Umbilical cord (tissue), 2 donors: ENCODE data around the gene CDH12. TPM values are rescaled to one million over a fixed set of nuclear protein-coding genes. Genes with fewer than 3 reads are reported as not detected.
"Not testable (repeated sequence)": the region's sequence is repeated elsewhere in the genome, so short reads cannot be mapped to it uniquely, and the experiment has no call there.

Experiments
- DNase-seq: peaks from one replicate; pipeline ENCODE4 v3.0.0-alpha.2; 2015; ENCODE audit warnings: low spot score
- total RNA-seq: library from RNA; depleted of rRNA; stranded (reverse); fragments of >200 nt; gene quantifications from one replicate; pipeline ENCODE4 v1.2.3, GENCODE V29; 2014; ENCODE audit warnings: low replicate concordance; ENCODE audit not compliant: insufficient read depth

CDH12 gene
- total RNA-seq, 1 donor from 2014 or later: 3.6 TPM

DNA sequence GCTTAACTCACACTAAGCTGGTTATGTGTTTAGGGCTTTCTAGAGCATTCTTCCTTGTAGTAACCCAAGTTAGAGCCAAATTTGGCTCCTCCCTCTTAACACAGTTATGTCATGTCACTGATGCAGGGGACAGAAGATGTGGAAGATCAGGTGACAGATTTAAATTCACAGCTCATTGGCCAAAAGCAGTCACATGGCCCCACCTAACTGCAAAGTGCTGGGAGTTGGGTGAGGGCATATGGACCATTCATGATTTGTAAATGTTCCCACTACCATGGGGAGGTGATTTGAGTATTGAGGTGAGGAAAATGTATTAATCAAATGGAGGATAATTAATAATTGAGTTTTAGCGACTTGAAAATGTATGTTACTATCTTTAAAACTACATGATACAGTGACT lies 829.4 kb downstream of the CDH12 start:
- no peak for DNase-seq

GRCh38 chr5:22012893-22013292 lies 840.3 kb downstream of the CDH12 start:
- DNase-seq: not testable (repeated sequence)

DNA sequence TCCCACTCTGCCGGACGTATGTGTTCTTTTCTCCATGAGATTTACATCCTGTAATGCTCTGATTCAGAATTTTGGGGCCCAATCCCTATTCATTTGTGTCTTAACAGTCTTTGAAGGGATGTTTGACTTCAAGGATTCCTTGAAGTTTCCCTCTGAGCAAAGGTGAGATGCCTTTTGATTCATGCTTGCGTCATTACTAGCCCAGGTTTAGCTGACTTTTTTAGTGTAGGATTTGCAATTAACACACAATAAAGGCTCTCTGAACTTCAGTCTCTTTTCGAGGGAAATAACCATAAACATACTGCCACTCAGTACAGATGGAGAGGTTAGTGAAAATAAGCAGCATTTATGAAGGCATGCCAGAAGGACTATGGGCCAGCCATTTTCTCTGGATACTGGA lies 842.3 kb downstream of the CDH12 start:
- not testable (repeated sequence) for DNase-seq

GRCh38 chr5:22001097-22001496 lies 852.0 kb downstream of the CDH12 start:
- not testable (repeated sequence) for DNase-seq

- not testable (repeated sequence) for DNase-seq
Measured at GRCh38 chr5:21985799-21986198, 867.3 kb downstream of the CDH12 start.

DNA sequence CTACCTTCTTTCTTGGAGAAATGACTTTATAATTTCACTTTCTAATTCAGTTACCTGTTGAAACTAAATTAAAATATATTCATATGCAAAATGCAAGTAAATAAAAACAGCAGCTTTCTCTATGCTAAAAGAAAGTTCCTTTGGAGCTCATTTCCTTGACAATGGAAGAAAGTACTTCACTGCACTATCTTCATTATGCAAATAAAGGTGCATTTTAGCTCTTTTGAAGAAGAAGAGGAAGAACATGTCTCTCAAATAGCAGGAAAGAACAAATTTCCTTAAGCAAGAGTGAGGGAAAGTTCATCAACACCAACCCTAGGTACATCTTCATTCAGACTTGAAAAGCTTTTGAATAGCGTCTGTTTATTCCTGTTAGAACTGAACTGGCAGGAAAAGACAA lies 901.6 kb downstream of the CDH12 start:
- not testable (repeated sequence) for DNase-seq

DNA sequence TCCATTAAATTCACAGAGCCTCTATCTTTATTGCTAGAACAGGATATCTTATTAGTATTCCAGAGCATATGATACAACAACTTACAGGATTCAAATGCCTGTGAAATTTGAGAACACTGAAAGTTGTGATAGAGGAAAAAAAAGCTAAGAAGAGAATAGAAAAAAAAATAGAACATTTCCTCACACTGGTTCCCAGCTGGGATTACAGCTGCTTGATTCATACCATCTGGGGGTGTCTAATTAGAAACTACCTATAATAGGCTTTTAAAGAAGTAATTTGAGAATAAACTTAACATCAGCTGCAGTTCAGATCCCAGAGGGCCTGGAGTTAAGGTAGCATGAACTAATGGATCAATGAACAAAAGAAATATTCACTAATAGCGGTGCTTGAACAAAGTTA lies 922.0 kb downstream of the CDH12 start:
- no peak for DNase-seq

DNA sequence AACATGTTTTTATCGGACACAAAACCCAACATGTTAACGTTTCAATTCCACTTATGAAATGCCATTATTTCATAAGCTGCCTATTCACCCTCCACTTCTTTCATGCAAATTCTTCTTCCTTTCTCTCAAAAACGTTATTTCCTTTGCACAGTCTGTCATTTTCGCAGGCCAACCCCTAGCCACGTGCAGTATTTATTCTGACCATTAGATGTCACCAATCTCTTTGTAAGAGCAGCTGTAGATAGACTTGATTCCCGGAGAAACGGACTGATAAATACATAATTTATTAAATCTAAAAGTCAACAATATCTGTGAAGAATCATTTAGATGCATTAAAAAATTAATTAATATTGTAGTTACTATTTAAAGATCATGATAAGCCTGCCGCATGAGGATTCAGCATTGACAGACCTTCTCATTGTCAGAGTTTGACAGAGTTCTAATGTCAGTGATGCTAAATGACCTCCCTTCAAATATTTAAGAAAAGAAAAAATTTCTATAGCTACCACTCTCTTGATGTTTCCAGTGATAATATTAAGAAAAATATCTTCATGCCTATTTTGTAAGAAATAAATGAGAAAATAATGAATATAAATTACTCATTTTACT lies 933.6 kb downstream of the CDH12 start:
- DNase-seq: peak; percentile 64

GRCh38 chr5:21918451-21918850 lies 934.7 kb downstream of the CDH12 start:
- DNase-seq: no peak

DNA sequence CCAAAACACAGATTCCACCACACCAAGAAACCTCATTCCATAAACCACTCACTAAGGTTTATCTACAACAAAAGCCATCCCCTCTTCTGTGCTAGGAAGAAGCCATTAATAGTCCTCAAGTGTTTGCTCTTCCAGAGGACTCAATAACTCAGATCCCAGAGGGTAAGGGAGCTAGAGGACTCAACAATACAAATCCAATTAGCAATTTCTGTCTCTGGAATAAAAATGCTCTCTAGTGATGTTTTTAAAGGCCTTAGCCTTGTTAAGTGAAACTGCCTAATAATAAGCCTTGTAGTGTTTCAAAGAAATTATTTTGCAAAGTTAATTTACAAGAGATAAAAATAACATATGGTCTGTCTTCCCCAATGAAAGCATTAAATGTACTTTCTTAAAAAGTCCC lies 942.4 kb downstream of the CDH12 start:
- no peak for DNase-seq

- DNase-seq: no peak
Measured at GRCh38 chr5:21895766-21896350, 957.3 kb downstream of the CDH12 start.

DNA sequence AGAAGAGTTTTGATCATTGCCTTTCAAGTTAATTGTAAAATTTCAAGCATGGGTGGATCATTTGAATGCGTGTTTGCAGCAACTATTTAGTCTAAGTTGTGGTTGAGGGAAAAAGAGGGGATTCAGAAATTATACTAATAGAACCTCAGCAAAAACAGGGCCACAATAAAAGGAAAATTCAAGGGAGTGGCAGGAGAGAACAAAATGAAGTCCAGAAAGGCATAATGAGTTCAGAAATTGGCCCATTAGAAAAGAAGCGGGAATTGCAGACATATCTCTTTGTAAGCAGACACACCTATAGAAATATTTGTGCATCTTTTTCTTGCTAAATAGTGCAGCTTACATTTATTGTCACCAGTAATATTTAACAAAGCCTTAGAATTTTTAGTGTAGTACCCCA lies 960.0 kb downstream of the CDH12 start:
- no peak for DNase-seq

- DNase-seq: peak; percentile 7
Measured at GRCh38 chr5:21889581-21889980, 963.6 kb downstream of the CDH12 start.

GRCh38 chr5:21882074-21882745 lies 970.9 kb downstream of the CDH12 start:
- no peak for DNase-seq

DNA sequence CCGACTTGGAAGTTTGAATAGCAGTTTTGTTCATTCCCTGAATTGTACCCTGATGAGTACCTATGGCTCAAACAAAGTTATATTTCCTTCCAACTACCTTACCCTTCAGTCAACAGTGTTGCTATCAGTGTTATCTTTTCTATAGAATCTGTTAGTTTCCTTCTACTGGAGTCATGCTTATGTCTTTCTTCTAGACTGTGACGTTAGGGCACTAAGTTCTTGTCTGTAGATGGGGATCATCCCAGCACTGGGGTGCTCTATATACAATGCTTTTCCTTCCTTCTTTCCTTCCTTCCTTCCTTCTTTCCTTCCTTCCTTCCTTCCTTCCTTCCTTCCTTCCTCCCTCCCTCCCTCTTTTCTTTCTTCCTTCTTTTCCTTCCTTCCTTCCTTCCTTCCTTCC lies 973.0 kb downstream of the CDH12 start:
- no peak for DNase-seq

- no peak for DNase-seq
Measured at GRCh38 chr5:21862986-21863385, 990.2 kb downstream of the CDH12 start.

DNA sequence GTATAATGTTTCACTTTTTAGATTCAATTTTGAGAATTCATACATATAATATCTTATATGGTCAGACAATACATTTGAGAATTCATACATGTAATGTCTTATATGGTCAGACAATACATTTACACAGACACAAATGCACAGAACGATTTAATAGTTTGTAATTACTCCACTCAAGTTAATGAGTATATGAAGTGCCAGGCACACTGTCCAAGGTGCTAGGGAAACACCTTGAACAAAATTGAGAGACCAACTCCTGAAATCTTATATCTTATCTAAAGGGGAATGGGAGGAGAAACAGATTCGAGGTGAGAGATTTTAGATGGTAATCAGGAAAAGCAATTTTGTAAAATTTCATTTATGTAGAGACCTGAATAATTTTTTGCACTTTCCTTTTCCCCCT lies 994.7 kb downstream of the CDH12 start:
- DNase-seq: no peak

DNA sequence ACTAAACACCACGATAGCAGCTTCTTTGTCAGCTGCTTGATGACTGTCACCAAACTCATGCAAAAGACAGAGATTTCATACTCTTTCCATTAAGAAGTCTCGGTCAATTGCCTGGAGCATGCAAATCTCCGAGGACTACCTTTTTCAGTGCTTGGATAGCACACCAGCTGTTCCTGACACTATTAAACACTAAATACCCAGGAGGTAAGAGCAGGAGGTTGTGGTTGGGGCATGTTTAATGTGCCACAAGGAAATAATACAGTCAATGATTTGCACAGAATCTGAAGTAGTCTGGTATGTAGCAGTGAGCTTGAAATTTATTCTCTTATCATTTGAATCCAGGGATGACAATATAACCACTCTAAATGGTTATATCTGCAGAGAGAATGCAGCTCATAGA lies 996.2 kb downstream of the CDH12 start:
- no peak for DNase-seq

GRCh38 chr5:21847300-21847699 lies 1005.8 kb downstream of the CDH12 start:
- DNase-seq: no peak

GRCh38 chr5:21844960-21845359 lies 1008.2 kb downstream of the CDH12 start:
- DNase-seq: no peak

DNA sequence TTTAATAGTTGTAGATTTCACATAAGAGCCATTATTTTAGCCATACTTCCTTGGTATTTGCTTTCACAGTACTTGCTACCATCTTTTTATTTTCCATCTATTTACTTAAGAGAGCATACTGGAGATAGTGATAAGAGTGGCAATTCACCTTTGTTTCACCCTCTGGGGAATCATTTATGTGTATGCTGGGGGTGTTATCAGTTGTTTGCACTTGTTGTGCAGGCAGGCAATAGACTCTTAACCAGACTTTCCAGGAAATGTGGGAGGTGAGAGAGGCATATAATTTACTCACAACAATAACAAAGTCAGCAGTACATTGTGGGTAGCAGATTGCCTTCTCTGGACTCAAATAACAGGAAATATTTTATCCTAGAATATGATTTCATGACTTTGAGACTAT lies 1018.3 kb downstream of the CDH12 start:
- DNase-seq: no peak

GRCh38 chr5:21831145-21831787 lies 1021.9 kb downstream of the CDH12 start:
- DNase-seq: no peak

DNA sequence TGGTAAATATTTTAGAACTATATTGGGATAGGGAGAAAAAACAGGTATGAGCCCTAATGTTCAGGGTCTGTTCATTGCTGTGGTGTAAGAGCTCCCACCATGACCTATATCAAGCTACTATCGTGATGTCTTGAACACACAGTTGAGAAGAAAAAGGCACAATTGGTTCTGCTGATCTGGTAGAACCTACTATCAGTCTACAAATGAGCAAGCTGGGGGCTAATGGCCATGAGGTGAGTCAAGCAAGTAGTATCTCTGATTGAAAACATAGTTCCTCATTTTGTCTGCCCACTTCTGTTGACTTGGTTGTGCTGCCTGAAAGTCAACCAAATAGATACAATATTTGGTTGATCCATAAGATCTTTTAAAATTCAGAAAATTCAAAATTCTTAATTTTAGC lies 1026.3 kb downstream of the CDH12 start:
- no peak for DNase-seq
